Ishikawa (cell line): ENCODE data around the gene ANGPTL7.

ENCODE experiments used
- EGR1 ChIP-seq: IDR thresholded peaks from 2 replicates; pipeline ENCODE4 v1.6.1; 2012
- EP300 ChIP-seq: IDR thresholded peaks from 2 replicates; pipeline ENCODE4 v1.6.1; 2012; ENCODE audit warnings: borderline replicate concordance
- FOXM1 ChIP-seq: IDR thresholded peaks from 2 replicates; pipeline ENCODE4 v1.6.1; 2012; ENCODE audit warnings: low read depth, borderline replicate concordance
- TAF1 ChIP-seq: IDR thresholded peaks from 2 replicates; pipeline ENCODE4 v1.6.1; 2012; ENCODE audit warnings: low read depth, mild to moderate bottlenecking
- YY1 ChIP-seq: IDR thresholded peaks from 2 replicates; pipeline ENCODE4 v1.6.1; 2012; ENCODE audit warnings: low read depth
- TF ChIP-seq, protein P1 (sequence below): IDR thresholded peaks from 2 replicates; pipeline ENCODE4 v1.6.1; 2012
- TF ChIP-seq, protein P2 (sequence below): IDR thresholded peaks from 2 replicates; pipeline ENCODE4 v1.6.1; 2012
- TF ChIP-seq, protein P3 (sequence below): IDR thresholded peaks from 2 replicates; pipeline ENCODE4 v1.6.1; 2012; ENCODE audit warnings: low read depth, mild to moderate bottlenecking

DNA sequence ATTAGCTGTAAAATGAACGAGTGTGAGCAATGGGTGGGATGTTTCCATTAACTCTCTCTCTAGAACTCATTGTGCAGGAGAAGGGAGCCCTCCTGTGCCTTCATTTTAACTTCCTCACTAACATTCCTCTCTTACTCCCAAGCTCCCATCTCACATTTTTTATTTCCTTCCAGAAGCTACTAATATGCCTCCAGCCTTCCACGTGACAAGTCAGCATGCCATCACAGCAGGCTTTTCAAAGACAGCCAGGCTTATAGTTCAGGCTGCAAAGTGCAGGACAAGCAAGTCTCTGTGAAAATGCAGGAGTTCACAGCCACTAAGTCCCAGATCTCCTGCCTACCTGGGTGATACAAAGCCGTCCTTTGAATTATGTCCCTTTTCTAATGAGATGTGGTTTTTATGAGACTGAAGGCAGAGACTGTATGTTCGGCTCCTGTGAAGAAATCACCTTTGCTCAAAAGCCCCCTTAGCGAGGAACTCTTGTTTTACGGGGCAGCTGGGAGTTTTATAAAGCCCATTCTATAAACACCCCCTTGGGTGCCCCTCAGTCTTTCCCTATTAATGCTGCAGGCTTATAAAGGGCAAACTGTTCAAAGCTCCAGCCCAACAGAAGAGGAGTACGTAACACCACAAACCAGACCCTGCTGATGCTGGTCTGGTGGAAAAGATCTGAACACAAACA is 14.8 kb upstream of the ANGPTL7 start:
- TF ChIP-seq, protein P1, sequence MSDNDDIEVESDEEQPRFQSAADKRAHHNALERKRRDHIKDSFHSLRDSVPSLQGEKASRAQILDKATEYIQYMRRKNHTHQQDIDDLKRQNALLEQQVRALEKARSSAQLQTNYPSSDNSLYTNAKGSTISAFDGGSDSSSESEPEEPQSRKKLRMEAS, result no peak
- no peak for TF ChIP-seq EGR1
- TF ChIP-seq, protein P2, sequence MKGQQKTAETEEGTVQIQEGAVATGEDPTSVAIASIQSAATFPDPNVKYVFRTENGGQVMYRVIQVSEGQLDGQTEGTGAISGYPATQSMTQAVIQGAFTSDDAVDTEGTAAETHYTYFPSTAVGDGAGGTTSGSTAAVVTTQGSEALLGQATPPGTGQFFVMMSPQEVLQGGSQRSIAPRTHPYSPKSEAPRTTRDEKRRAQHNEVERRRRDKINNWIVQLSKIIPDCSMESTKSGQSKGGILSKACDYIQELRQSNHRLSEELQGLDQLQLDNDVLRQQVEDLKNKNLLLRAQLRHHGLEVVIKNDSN, result no peak
- no peak for TF ChIP-seq FOXM1
- no peak for TF ChIP-seq YY1
- TF ChIP-seq, protein P3, sequence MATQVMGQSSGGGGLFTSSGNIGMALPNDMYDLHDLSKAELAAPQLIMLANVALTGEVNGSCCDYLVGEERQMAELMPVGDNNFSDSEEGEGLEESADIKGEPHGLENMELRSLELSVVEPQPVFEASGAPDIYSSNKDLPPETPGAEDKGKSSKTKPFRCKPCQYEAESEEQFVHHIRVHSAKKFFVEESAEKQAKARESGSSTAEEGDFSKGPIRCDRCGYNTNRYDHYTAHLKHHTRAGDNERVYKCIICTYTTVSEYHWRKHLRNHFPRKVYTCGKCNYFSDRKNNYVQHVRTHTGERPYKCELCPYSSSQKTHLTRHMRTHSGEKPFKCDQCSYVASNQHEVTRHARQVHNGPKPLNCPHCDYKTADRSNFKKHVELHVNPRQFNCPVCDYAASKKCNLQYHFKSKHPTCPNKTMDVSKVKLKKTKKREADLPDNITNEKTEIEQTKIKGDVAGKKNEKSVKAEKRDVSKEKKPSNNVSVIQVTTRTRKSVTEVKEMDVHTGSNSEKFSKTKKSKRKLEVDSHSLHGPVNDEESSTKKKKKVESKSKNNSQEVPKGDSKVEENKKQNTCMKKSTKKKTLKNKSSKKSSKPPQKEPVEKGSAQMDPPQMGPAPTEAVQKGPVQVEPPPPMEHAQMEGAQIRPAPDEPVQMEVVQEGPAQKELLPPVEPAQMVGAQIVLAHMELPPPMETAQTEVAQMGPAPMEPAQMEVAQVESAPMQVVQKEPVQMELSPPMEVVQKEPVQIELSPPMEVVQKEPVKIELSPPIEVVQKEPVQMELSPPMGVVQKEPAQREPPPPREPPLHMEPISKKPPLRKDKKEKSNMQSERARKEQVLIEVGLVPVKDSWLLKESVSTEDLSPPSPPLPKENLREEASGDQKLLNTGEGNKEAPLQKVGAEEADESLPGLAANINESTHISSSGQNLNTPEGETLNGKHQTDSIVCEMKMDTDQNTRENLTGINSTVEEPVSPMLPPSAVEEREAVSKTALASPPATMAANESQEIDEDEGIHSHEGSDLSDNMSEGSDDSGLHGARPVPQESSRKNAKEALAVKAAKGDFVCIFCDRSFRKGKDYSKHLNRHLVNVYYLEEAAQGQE, result no peak
- no peak for TF ChIP-seq TAF1
- TF ChIP-seq EP300, result no peak
